GM18519 (cell line): ENCODE data around the gene CD99.
A peak's percentile ranks its signal among the peaks of the same experiment; 100 is the strongest.

ENCODE experiments used
- ATAC-seq: cut with Tn5 transposase; IDR thresholded peaks from one replicate; pipeline ENCODE4 v1.9.1; 2021; ENCODE audit warnings: mild to moderate bottlenecking, moderate library complexity; ENCODE audit not compliant: unreplicated experiment, low FRiP score

Gene CD99

DNA sequence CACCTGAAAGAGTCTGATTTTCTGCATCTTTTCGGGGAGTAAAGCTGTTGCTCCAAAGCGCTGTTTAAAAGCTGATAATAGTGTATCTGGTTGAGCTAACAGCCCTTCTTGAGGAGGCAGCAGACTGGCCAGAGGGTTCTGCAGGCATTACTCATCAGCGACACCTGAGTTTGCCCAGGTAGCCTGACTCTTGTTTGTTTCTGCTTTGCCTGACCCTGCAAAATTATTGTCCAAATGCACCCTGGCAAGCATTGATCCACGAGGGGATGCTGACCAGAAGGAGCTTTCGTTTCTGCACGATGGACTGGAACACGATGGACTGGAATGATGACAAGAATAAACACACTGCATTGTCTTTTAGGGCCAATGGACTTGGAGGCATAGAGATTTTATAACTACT is 6.2 kb downstream of the CD99 start:
- no peak for ATAC-seq

DNA sequence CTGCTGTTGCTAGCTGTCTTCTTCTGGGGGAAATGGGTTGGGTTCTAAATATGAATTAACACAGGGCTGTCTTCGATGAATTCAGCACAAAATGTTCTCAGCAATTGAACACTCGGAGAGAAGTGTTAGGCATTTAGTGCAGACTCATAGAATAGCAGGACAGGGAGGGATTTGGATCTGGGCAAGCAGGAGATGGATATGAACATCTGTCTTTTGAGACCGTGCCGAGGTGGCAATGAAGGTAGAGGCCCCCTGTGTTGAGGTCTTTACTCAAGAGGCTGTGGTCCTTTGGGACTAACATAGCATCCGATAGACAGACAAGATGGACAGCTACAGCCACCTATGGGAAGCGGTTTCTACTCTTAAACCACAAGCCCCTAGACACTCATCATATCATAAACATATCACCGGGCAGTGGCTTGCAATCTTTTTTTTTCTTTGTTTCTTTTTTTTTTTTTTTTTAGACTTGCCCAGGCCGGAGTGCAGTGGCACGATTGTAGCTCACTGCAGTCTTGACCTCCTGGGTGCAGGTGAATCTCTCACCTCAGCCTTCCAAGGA is 6.7 kb downstream of the CD99 start:
- no peak for ATAC-seq

DNA sequence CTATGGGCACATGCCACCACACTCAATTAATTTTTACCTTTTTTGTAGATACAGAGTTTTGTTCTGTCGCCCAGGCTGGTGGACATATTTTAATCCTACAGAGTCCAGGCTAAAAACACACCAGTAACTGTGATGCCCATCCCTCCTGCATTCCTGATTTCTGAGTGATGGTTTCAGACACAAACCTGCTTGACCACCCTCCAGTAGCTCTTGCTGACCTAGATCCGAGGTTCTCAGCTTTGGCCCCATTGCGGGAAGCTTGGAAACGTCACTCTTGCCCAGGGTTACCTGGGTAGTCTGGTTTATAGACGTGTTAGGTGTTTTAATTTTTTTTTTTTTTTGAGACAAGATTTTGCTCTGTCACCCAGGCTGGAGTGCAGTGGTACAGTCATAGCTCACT is 7.5 kb downstream of the CD99 start:
- no peak for ATAC-seq

GRCh38 chrX:2699959-2700358 is 8.9 kb downstream of the CD99 start:
- ATAC-seq: no peak

GRCh38 chrX:2700405-2701320 is 9.6 kb downstream of the CD99 start:
- ATAC-seq: no peak

- ATAC-seq: no peak
Measured at GRCh38 chrX:2701600-2701999, 10.5 kb downstream of the CD99 start.

- no peak for ATAC-seq
Measured at GRCh38 chrX:2703991-2704369, 12.9 kb downstream of the CD99 start.

DNA sequence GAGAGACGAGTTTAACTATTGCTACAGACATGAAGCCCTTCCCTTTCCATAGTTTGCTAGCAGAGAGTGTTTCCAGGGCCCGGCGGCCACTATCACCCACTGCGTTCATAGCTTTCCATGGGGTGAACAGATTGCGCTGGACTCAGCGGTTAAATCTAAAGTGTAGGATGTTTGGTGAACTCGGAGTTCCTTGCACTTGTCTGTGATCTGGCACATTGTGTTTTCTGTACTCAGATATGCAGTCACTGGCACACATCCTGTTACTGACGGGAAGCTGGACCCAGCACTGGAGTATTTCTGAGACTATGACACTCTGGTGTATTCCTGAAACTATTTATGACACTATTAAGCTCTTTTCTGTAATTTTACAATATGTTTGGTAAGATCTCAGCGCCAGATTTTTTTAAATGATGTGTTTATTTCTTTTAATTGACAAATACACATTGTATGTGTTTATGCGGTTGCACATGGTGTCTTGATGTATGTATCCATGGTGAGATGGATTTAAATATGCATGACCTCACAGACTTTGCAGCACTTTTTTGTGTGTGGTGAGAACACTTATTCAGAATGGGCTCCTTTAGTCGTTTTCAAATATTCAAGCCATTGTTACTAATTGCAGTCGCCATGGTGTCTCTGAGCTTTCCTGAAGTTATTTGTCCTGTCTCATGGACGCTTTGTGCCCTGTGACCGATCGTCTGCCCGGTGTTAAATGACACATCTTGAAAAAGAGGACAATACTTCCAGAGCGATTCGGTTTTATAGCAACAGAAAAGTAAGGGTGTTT is 14.1 kb downstream of the CD99 start:
- ATAC-seq: no peak

DNA sequence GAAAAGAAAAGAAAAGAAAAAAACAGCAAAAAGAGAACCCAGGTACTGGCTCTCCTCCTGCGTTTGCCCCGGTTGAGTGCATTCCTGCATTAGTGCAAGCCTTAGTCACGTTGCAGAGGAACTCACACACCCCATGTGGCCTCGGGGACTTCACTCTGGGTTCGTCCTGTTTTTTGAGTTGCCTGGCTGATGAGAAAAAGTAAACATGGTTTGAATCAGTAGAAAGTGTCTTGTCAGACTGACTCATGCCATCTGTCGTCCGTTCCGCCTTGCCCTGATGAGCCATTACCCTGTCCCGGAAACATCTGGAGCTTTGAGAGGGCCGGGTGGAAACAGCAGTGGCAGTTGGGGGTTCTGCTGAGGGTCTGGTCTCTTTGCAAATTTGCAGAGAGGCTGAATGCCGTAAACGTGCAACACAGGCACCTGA is 16.3 kb downstream of the CD99 start:
- ATAC-seq: peak; percentile 90

GRCh38 chrX:2708021-2708420 is 16.9 kb downstream of the CD99 start:
- ATAC-seq: no peak

DNA sequence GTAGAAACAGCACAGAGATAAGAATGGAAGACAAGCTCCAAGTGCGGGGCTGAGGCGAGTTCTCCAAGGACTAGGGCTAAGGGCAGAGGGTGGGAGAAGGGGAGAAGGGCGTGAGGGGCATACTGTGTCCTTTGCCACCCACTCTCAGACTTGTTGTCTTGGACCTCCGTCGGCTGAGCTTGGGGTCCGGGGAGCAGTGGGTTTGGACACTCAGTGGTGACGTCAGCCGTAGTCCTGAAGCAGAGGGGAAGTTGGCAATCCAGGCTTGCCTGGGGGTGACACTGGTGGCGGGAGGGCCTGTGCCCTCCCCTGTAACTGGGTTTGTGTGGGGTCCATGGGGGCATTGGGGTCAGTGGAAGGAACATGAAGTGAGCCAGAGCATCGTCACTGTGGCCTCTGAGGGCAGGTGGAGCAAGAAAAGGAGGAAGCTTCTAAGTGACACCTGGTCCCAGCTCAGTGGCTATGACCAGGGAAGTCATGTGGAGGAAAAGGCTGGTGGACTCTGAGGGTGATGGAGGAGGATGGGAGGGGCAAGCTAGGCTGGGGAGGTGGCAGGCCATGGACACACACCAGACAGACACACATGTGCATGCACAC is 17.6 kb downstream of the CD99 start:
- ATAC-seq: no peak

GRCh38 chrX:2709556-2709955 is 18.5 kb downstream of the CD99 start:
- ATAC-seq: no peak

- no peak for ATAC-seq
Measured at GRCh38 chrX:2710041-2710840, 19.1 kb downstream of the CD99 start.

- no peak for ATAC-seq
Measured at GRCh38 chrX:2711441-2711840, 20.3 kb downstream of the CD99 start.

GRCh38 chrX:2712428-2712827 is 21.3 kb downstream of the CD99 start:
- no peak for ATAC-seq

DNA sequence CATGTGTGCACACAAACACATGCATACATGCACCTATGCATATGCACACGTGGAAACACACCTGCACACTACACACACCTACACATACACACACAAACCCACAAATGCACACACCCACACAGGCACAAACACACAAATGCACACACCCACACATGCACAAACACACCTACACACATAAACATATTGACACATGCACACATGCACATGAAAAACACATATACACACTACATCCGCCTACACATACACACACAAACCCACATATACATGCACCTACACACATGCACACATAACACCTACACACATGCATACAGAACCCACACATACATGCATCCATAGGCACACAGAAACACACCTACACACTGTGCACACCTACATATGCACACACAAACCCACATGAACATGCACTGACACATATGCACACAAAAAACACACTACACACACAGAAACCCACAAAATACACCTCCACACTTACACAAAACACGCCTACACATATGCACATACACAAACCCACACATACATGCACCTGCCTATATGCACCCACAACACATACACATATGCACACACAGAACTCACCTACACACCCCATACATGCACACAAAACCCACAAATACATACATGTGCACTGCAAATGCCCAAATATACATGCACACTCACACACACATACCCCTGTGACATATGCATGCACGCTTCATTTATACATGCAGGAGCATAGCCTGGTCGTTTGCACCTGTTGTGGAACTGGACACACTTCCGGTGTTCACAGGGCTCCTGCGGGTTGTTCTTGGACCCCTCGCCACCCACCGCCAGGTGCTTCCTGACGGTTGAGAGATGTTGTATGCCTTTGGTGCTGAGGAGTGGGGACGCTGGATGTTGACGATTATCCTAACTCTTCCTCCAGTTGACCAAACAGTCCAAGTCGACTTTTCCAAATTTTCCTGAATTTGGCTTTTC is 22.1 kb downstream of the CD99 start:
- no peak for ATAC-seq

- no peak for ATAC-seq
Measured at GRCh38 chrX:2714551-2714950, 23.5 kb downstream of the CD99 start.

DNA sequence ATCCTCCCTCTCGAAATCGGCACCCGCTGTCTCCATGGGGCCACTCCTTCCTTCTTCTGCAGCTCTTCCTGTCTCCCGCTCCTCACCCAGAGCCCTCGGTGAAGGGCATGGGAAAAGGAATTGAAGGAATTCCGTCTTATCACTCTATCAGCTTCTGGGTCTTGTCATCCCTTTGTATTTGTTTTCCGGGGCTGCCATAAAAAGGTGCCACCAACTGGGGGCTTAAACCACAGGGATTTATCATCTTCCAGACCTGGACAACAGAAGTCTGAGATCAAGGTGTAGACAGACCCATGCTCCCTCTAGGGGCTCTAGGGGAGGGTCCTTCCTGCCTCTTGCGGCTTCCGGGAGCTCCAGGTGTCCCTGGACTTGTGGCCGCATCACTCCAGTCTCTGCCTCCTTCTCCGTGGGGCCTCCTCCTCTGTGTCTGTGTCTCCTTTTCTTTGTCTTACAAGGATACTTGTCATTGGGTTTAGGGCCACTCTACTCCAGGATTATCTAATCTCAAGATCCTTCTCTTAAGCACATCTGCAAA is 24.0 kb downstream of the CD99 start:
- no peak for ATAC-seq

DNA sequence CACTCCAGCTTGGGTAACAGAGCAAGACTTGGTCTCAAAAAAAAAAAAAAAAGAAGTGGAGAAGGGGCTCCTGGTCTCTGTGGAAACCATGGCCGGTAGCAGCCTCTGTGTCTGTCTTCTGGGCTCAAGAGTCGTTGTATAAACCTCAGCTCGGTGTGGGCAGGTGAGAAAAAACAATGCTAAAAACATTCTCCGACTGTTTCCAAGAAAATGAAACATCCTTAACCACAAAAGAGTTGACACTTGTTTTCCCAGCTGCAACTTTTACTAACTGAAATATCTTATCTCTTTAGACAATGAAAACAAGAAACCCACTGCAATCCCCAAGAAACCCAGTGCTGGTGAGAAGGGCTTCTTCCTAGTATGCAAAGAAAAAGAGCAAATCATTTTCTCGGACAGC is 26.2 kb downstream of the CD99 start:
- ATAC-seq: no peak
